Upper lobe of left lung (tissue), 4 donors: ENCODE measurements around the gene RRP9.

Experiments used
- CTCF ChIP-seq, 6 experiments: fragments of 450-650 bp in 4 of 6; fragments of 200-600 bp in 2 of 6; sonication (generic) in 2 of 6; IDR thresholded peaks; one replicate each; pipeline ENCODE4 v1.5.1; 2016 to 2019; ENCODE audit warnings: antibody characterized with exemption in 6 of 6
- EP300 ChIP-seq, 4 donors: sonication (generic); formaldehyde crosslinking; IDR thresholded peaks; one replicate each; pipeline ENCODE4 v1.5.1; 2017; ENCODE audit warnings: antibody characterized with exemption in 4 of 4, control low read depth in 2 of 4
- POLR2A ChIP-seq, 4 donors: fragments of 450-650 bp; IDR thresholded peaks; one replicate each; pipeline ENCODE4 v1.5.1; 2016 to 2017; ENCODE audit warnings: antibody characterized with exemption in 4 of 4, mild to moderate bottlenecking in 2 of 4
- POLR2AphosphoS5 ChIP-seq, 2 donors: sonication (generic); formaldehyde crosslinking; IDR thresholded peaks; one replicate each; pipeline ENCODE4 v1.5.1; 2017; ENCODE audit warnings: antibody characterized with exemption in 2 of 2

GRCh38 chr3:51944451-51945021 lies 2.8 kb upstream of the RRP9 start:
- no peak for TF ChIP-seq CTCF (IDR thresholded peaks at IDR 0.05)
- no peak for TF ChIP-seq POLR2A (IDR thresholded peaks at IDR 0.05)
- TF ChIP-seq POLR2AphosphoS5 (IDR thresholded peaks at IDR 0.05) = no peak
- no peak for TF ChIP-seq EP300 (IDR thresholded peaks at IDR 0.05)
